Ureter (tissue), 1 donor: ENCODE data around the gene IGLON5. TPM values are rescaled to one million over a fixed set of nuclear protein-coding genes. Genes with fewer than 3 reads are reported as not detected.

Experiments used
- DNase-seq: peaks from one replicate; pipeline ENCODE4 v3.0.0-alpha.2; 2020; ENCODE audit warnings: low spot score
- total RNA-seq: library from RNA; stranded (reverse); gene quantifications from one replicate; pipeline ENCODE4 v1.2.4, GENCODE V29; 2023
- donor health status: DM: yes; HTN: yes; CAD: no.

IGLON5 gene
- total RNA-seq: not detected

DNA sequence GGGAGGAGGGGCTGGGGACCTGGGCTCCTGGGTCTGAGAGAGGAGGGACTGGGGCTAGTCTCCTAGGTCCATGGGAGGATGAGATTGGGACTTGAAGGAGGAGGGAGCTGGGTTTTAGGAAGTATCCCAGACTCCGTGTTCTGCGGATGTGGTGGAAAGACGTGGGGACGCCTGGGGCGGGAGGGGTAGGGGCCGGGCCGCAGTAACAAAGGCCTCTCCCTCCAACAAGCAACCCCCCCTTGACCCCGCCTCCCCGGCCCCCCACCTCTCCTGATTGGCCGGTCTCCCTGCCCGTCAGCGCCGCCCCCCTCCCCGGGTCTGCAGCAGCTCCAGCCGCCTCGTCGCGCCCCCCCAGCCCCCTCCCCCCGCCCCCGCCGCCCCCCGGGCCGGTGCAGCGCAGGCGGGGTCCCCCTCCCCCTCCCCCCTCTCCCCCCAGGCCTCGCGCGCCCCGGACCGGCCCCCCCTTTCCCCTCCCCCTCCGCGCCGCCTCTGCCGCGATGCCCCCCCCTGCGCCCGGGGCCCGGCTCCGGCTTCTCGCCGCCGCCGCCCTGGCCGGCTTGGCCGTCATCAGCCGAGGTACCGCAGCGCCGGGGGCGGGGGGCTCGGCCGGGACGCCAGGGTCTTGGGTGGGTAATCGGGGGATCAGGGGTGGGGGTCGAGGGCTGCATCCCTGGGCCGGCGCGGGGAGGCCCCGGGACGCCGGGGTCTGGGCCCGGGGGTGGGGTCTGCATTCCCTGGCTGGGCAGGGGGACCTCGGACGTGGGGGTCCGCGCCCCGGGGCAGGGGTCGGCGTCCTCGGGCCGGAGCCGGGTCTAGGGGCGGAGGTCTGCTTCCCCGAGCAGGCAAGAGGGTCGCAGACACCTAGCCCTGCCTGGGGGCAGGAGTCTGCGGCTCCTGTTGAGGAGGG lies at the start of gene IGLON5:
Gene IGLON5 (plus strand): TSS at position 294 of the 907 bp plus-strand sequence. CDS start 204 bp downstream, at position 498.
- DNase-seq: no peak

DNA sequence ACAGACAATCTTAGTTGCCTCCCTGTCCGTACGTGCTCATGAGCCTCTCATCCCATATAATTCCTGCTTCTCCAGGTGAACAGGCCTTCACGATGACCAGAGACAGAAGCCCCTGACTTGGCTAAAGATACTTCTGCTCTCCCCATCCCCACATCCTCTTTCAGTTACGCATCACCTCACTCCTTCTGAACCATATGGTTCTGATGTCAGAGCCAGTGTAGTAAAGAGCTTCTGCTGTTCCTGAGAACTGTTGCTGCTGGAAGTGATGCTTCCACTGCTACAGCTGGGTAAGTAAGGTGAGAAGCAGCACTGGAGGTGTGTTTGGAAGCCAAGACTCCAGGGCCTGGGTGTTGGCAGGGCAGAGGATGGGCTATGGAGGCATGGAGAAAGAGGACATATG lies 47.6 kb upstream of the IGLON5 start:
- no peak for DNase-seq

- no peak for DNase-seq
Measured at GRCh38 chr19:51271067-51271466, 40.4 kb upstream of the IGLON5 start.

GRCh38 chr19:51272183-51272810 lies 39.1 kb upstream of the IGLON5 start:
- DNase-seq: no peak

DNA sequence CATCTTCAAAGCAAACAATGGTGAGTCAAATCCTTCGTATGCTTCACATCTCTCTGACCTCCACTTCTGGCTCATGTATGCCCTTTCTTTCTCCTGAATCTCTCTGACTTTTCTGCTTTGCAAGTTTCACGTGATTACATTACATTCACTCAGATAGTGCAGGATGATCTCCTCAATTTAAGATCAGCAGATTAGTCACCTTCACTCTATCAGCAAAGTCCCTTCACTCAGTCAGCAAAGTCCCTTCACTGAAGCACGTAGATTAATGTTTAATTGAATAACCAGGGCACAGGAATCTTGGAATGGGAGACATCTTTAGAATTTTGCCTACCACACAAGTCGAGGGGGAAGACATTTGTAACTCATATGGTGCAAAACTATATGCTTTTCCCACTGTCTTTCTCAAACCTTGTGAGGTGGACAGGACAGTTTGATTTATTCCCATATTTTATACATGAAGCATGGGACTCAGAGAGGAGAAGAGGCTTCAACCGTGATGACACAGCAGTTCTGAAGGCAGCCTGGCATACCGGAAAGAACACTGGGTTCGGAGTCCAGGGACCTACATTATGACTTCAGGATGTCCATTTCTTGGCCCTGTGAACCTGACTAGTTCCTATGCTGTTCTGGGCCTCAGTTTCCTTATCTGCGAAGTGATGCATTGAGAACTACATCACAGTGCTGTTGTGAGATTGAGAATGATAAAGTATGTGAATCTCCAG lies 37.2 kb upstream of the IGLON5 start:
- no peak for DNase-seq

- no peak for DNase-seq
Measured at GRCh38 chr19:51277112-51277511, 34.3 kb upstream of the IGLON5 start.

- DNase-seq: no peak
Measured at GRCh38 chr19:51282335-51282734, 29.1 kb upstream of the IGLON5 start.

- no peak for DNase-seq
Measured at GRCh38 chr19:51285682-51286081, 25.8 kb upstream of the IGLON5 start.

- DNase-seq: no peak
Measured at GRCh38 chr19:51289635-51290034, 21.8 kb upstream of the IGLON5 start.

DNA sequence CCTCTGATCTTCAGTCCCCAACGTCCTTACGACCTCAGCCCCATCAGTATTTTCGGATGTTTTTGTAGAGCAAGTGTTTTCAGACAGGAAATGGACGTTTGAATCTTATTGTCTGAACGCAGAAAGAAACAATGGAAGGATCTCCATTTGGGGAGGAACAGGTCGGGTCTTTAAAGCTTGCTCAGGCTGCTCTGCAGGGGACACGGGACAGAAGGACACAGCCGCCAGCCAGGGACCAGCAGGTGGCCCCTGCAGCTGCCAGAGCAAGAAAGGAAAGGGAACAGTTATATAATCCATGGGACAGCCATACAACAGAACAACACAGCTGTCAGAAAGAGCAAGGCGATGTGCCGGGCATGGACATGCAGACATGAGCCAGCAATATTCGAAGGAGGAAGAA lies 18.5 kb upstream of the IGLON5 start:
- no peak for DNase-seq

DNA sequence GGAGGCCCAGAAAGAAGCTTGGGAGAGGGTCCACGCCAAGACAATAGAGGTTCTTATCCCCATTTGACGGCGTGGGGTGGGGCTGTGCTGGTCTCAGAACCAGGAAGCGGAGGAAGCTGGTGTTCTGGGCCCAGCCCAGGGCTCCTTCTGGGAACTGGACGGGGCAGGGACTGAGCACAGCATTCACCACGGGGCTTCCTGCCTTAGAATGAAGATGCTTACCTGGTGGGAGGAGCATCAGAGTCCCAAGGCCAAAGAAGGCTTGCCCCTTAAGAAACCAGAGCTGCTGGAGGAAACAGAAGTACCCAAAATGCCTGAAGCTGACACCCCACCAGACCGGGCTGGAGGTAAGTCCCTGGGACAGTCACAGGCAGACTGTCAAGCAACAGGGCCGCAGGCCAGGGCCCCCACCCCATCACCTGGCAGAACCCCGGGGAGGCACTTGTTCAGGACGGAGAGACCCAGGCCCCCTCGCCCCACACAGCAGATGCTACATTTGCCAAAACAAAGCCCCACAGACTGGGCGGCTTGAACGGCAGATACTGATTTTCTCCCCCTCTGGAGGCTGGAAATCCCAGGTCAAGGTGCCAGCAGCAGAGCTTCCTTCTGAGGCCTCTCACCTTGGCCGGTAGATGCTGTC lies 17.8 kb upstream of the IGLON5 start:
- no peak for DNase-seq

GRCh38 chr19:51294211-51294976 lies 17.1 kb upstream of the IGLON5 start:
- DNase-seq: no peak

DNA sequence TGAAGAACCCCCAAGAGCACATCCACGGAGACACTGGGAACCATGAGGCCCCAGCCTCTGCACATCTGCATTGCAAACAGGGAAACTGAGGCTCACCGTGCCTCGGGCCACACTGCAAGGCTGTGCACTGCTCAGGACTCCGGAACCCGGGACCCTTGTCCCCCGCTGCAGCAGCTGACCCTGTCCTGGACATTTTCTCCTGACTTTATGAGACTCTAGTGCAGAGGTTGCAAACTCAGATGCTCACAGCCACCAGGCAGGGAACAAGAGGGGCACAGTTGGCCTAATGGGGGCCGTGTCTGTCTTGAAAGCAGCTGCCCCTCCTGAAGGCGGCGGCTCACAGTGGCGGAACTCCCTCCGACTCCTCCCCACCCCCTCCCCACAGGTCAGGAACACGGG lies 16.5 kb upstream of the IGLON5 start:
- DNase-seq: no peak

- no peak for DNase-seq
Measured at GRCh38 chr19:51295382-51296126, 15.9 kb upstream of the IGLON5 start.

- no peak for DNase-seq
Measured at GRCh38 chr19:51296336-51297093, 14.9 kb upstream of the IGLON5 start.

GRCh38 chr19:51297406-51297805 lies 14.0 kb upstream of the IGLON5 start:
- DNase-seq: no peak

GRCh38 chr19:51301266-51301665 lies 10.2 kb upstream of the IGLON5 start:
- DNase-seq: no peak

DNA sequence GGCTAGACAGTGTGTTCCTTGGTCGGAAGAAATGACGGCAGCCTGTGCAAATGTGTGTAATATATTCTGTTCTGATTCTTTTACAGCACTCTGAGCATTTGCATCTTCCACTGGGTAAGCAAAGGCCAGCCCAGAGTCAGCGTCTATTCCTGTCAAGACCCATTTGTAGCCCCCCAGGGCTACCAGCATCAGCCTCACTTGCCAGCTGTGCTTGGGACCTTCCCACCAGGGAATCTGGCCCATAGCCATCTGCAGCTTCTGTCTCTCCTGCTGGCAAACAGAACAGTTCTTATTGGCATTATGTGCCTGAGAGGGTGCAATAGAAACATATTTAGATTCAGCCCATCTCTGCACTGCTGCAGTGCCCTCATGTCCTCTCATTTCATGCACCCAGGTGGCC lies 6.0 kb upstream of the IGLON5 start:
- DNase-seq: no peak

- no peak for DNase-seq
Measured at GRCh38 chr19:51316688-51317087, 5.2 kb downstream of the IGLON5 start.

DNA sequence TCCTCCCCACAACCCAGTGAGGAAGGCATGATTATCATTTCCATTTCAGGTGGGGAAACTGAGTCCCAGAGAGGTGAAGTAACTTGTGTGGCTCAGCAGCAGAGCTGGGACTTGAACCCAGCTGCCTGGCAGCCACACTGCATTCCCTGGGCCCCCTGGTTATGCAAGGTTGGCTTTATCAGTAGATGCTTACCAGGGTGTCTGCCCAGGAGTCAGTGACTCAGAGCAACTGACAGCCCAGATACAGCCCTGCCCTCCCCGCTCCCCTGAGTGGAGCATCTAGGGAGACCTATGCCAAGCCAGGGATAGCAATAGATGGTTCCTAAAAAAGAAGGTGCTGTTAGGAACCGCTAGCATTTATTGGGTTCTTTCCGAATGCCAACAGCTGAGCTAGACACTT lies 5.9 kb downstream of the IGLON5 start:
- DNase-seq: no peak
